HEK293 (cell line): Measurements from ENCODE around the gene CFAP410.

Source experiments
- CTCF ChIA-PET: fragments of 350-600 bp; formaldehyde crosslinking; extraction: SDS; loops from one replicate; lab custom pipeline; 2021; ENCODE audit warnings: antibody characterized with exemption; lab: Yijun Ruan, JAX
- POLR2A ChIA-PET: fragments of 300-600 bp; formaldehyde crosslinking; extraction: SDS; loops from one replicate; lab custom pipeline; 2020; ENCODE audit warnings: antibody characterized with exemption, inconsistent platforms; lab: Yijun Ruan, JAX
- H3K27ac ChIP-seq: fragments of 200-500 bp; sonication (Bioruptor generic); 2 replicates; pipeline ENCODE4 v1.5.1; 2014; ENCODE audit warnings: low read depth, low read length, control low read depth, inconsistent platforms; ENCODE audit errors: extremely low read depth
- H3K36me3 ChIP-seq, 2 experiments: fragments of 200-500 bp in 1 of 2; sonication (Bioruptor generic) in 1 of 2; 1 replicate in 1 of 2; 2 replicates in 1 of 2; pipeline ENCODE4 v1.5.1; 2014 to 2017; ENCODE audit warnings: inconsistent platforms in 2 of 2, low read length in 2 of 2; ENCODE audit not compliant: control insufficient read depth in 2 of 2, insufficient read depth in 1 of 2
- H3K4me1 ChIP-seq: fragments of 200-500 bp; sonication (Bioruptor generic); 2 replicates; pipeline ENCODE4 v1.5.1; 2014; ENCODE audit warnings: mild to moderate bottlenecking, low read length, inconsistent platforms; ENCODE audit not compliant: control insufficient read depth, insufficient read depth
- H3K4me3 ChIP-seq: 2 replicates; pipeline ENCODE4 v1.5.1; 2011; ENCODE audit warnings: low read depth, mild to moderate bottlenecking, control low read depth, low read length, moderate library complexity
- H3K9me3 ChIP-seq: fragments of 200-500 bp; sonication (Bioruptor generic); 2 replicates; pipeline ENCODE4 v1.5.1; 2014; ENCODE audit warnings: low read depth, low read length, inconsistent platforms; ENCODE audit not compliant: control insufficient read depth, insufficient read depth
- TSHZ1 ChIP-seq: fragments of 450-650 bp; formaldehyde crosslinking; IDR thresholded peaks from 2 replicates; pipeline ENCODE4 v1.5.1; 2016; ENCODE audit warnings: missing biosample characterization, missing genetic modification characterization, borderline replicate concordance
- ZBTB26 ChIP-seq: fragments of 450-650 bp; formaldehyde crosslinking; optimal IDR thresholded peaks from 2 replicates; pipeline ENCODE3; 2016; ENCODE audit warnings: missing biosample characterization, mild to moderate bottlenecking, missing genetic modification characterization
- ZIC2 ChIP-seq: fragments of 450-650 bp; formaldehyde crosslinking; IDR thresholded peaks from 2 replicates; pipeline ENCODE4 v1.5.1; 2016; ENCODE audit warnings: missing biosample characterization, missing genetic modification characterization
- ZNF26 ChIP-seq: fragments of 450-650 bp; formaldehyde crosslinking; IDR thresholded peaks from 2 replicates; pipeline ENCODE4 v1.5.1; 2016; ENCODE audit warnings: missing biosample characterization, missing genetic modification characterization
- ZNF366 ChIP-seq: fragments of 450-650 bp; formaldehyde crosslinking; conservative IDR thresholded peaks from 2 replicates; pipeline ENCODE4 v1.5.1; 2016; ENCODE audit warnings: missing biosample characterization, missing genetic modification characterization
- ZNF394 ChIP-seq: fragments of 450-650 bp; formaldehyde crosslinking; IDR thresholded peaks from 2 replicates; pipeline ENCODE4 v1.5.1; 2016; ENCODE audit warnings: missing biosample characterization, missing genetic modification characterization, mild to moderate bottlenecking, moderate library complexity, borderline replicate concordance
- ZNF433 ChIP-seq: fragments of 450-650 bp; formaldehyde crosslinking; IDR thresholded peaks from 2 replicates; pipeline ENCODE4 v1.5.1; 2016; ENCODE audit warnings: missing biosample characterization, missing genetic modification characterization, low read depth
- ZNF473 ChIP-seq: fragments of 450-650 bp; formaldehyde crosslinking; IDR thresholded peaks from 2 replicates; pipeline ENCODE4 v1.5.1; 2017; ENCODE audit warnings: missing biosample characterization, missing genetic modification characterization
- ZNF488 ChIP-seq: fragments of 450-650 bp; formaldehyde crosslinking; IDR thresholded peaks from 2 replicates; pipeline ENCODE4 v1.5.1; 2016; ENCODE audit warnings: missing biosample characterization, missing genetic modification characterization
- ZNF529 ChIP-seq: fragments of 450-650 bp; formaldehyde crosslinking; IDR thresholded peaks from 2 replicates; pipeline ENCODE4 v1.5.1; 2017; ENCODE audit warnings: missing genetic modification characterization, missing biosample characterization; ENCODE audit not compliant: insufficient replicate concordance
- ZNF664 ChIP-seq: fragments of 450-650 bp; formaldehyde crosslinking; IDR thresholded peaks from 2 replicates; pipeline ENCODE4 v1.5.1; 2016; ENCODE audit warnings: missing biosample characterization, missing genetic modification characterization
- ZNF837 ChIP-seq: fragments of 450-650 bp; formaldehyde crosslinking; IDR thresholded peaks from 2 replicates; pipeline ENCODE4 v1.5.1; 2016; ENCODE audit warnings: missing biosample characterization, missing genetic modification characterization
- ZSCAN18 ChIP-seq: fragments of 450-650 bp; formaldehyde crosslinking; IDR thresholded peaks from 2 replicates; pipeline ENCODE4 v1.5.1; 2016; ENCODE audit warnings: missing biosample characterization, missing genetic modification characterization
- ZSCAN23 ChIP-seq: fragments of 450-650 bp; formaldehyde crosslinking; IDR thresholded peaks from 2 replicates; pipeline ENCODE4 v1.5.1; 2016; ENCODE audit warnings: missing biosample characterization, missing genetic modification characterization

The CFAP410 gene

GRCh38 chr21:44335266-44336059, 3.7 kb downstream of the CFAP410 start:
- no peak overlapping the region for H3K27ac ChIP-seq
- CTCF ChIA-PET: interaction anchor here (0.6 to 0.9 kb wide), 2 partner anchors 31 to 36 kb away, joined by 3 to 6 read pairs; no protein-coding TSS in a partner anchor
- H3K4me1 ChIP-seq: peaks cover 9% of the 10 kb centered on the region
- TF ChIP-seq ZNF394 (tag by site-specific recombination) (no peak), ZBTB26 (tag by site-specific recombination) (no peak), ZNF366 (no peak), ZNF473 (tag by site-specific recombination) (no peak), ZSCAN23 (tag by site-specific recombination) (no peak)
- H3K4me3 ChIP-seq: no peak overlapping the region
- POLR2A ChIA-PET: no interaction called here
- no peaks in the 10 kb centered on the region for H3K9me3 ChIP-seq
- peaks cover 0 to 4% of the 10 kb centered on the region in 2 experiments; a peak in 1 of 3 replicates for H3K36me3 ChIP-seq

- Histone ChIP-seq H3K4me1 (peaks cover 6% of the 10 kb centered on the region; the same call in 1 of the 2 replicates), H3K36me3 (peaks cover 0 to 4% of the 10 kb centered on the region in 2 experiments; a peak in 1 of 3 replicates), H3K9me3 (no peaks in the 10 kb centered on the region), H3K27ac (no peak overlapping the region), H3K4me3 (no peak overlapping the region)
- CTCF ChIA-PET: interaction anchor here (0.9 kb wide), 1 partner anchor 30 kb away, joined by 3 read pairs; no protein-coding TSS in a partner anchor
- no peak for TF ChIP-seq ZNF433 (tag by site-specific recombination)
- TF ChIP-seq TSHZ1 (tag by site-specific recombination): no peak
- TF ChIP-seq ZNF488 (tag by site-specific recombination): no peak
- no peak for TF ChIP-seq ZNF529 (tag by site-specific recombination)
- TF ChIP-seq ZNF837 (tag by site-specific recombination): no peak
- POLR2A ChIA-PET: interaction anchor here (1.1 kb wide), 1 partner anchor 31 kb away, joined by 3 read pairs; no protein-coding TSS in a partner anchor
These were observed 4.7 kb downstream of the CFAP410 start for GRCh38 chr21:44334329-44335030.

GRCh38 chr21:44333509-44334328, 5.5 kb downstream of the CFAP410 start:
- no peak overlapping the region for H3K4me3 ChIP-seq
- H3K9me3 ChIP-seq: no peaks in the 10 kb centered on the region
- H3K27ac ChIP-seq: no peak overlapping the region
- ChIA-PET CTCF (no interaction called here), POLR2A (interaction anchor here (0.7 to 1.1 kb wide), 2 partner anchors 26 to 30 kb away, joined by 3 read pairs; no protein-coding TSS in a partner anchor)
- peaks cover 6% of the 10 kb centered on the region; the same call in 1 of the 2 replicates for H3K4me1 ChIP-seq
- H3K36me3 ChIP-seq: peaks cover 0 to 4% of the 10 kb centered on the region in 2 experiments; a peak in 1 of 3 replicates
- TF ChIP-seq ZNF473 (tag by site-specific recombination): no peak
- TF ChIP-seq ZSCAN18 (tag by site-specific recombination): no peak
- TF ChIP-seq ZNF664 (tag by site-specific recombination): no peak
- TF ChIP-seq ZNF26 (tag by site-specific recombination): no peak
- no peak for TF ChIP-seq ZIC2 (tag by site-specific recombination)
